ENCODE data around the gene MMRN2. TPM values are rescaled to one million over a fixed set of nuclear protein-coding genes. Genes with fewer than 3 reads are reported as not detected.
A peak's percentile ranks its signal among the peaks of the same experiment; 100 is the strongest.

Gene MMRN2
- total and polyA plus RNA-seq, 4 donors: 1.7 to 12.1 (median 8.6) TPM

GRCh38 chr10:86932674-86933073 is 24.7 kb downstream of the MMRN2 start:
- Histone ChIP-seq H3K36me3 (ENCODE audit: control insufficient read depth in 4 of 4, insufficient read depth in 3 of 4, low read depth in 1 of 4, low read length in 3 of 4) (no peaks in the 10 kb centered on the region), H3K9me3 (ENCODE audit: control insufficient read depth in 4 of 4, low read length in 3 of 4) (no peaks in the 10 kb centered on the region), H3K9ac (ENCODE audit: low read depth in 1 of 2, low read length in 2 of 2) (no peak overlapping the region), H3K27me3 (ENCODE audit: control insufficient read depth in 4 of 4, insufficient read depth in 4 of 4, low read length in 3 of 4) (no peaks in the 10 kb centered on the region), H3K4me1 (ENCODE audit: control insufficient read depth in 4 of 4, insufficient read depth in 4 of 4, low read length in 3 of 4) (peaks cover 2 to 21% (median 6%) of the 10 kb centered on the region in 4 donors), H3K4me3 (ENCODE audit: low read depth in 1 of 3, low read length in 3 of 3) (no peak overlapping the region), H3K27ac (ENCODE audit: low read depth in 1 of 2, low read length in 2 of 2) (peak overlapping the region; percentile 67 to 71)
- DNase-seq (ENCODE audit: low spot score): no peak
- TF ChIP-seq SP1 (IDR thresholded peaks at IDR 0.05) (no peak), ATF3 (IDR thresholded peaks at IDR 0.05) (no peak), GABPA (IDR thresholded peaks at IDR 0.05 in 1 of 2, conservative IDR thresholded peaks at IDR 0.05 in 1 of 2) (no peak), TAF1 (conservative IDR thresholded peaks at IDR 0.05) (no peak), HNF4G (IDR thresholded peaks at IDR 0.05) (no peak), JUND (IDR thresholded peaks at IDR 0.05) (no peak), RXRA (IDR thresholded peaks at IDR 0.05) (no peak), NR2F2 (IDR thresholded peaks at IDR 0.05) (no peak), FOXA2 (IDR thresholded peaks at IDR 0.05) (no peak), EGR1 (IDR thresholded peaks at IDR 0.05; ENCODE audit: low read depth in 2 of 2) (no peak), HNF4A (conservative IDR thresholded peaks at IDR 0.05) (no peak), MAX (IDR thresholded peaks at IDR 0.05) (no peak), RAD21 (IDR thresholded peaks at IDR 0.05) (no peak), YY1 (IDR thresholded peaks at IDR 0.05) (no peak), CTCF (IDR thresholded peaks at IDR 0.05; ENCODE audit: low read depth, low read length, missing input control) (no peak), ZBTB33 (IDR thresholded peaks at IDR 0.05) (no peak), REST (IDR thresholded peaks at IDR 0.05) (no peak), FOXA1 (IDR thresholded peaks at IDR 0.05) (no peak)
- WGBS: 83% methylated on average over 2 of the region's 2 CpGs

Data from liver (tissue), 9 donors.